K562 (cell line): Measurements from ENCODE around the gene ASCL3. TPM values are rescaled to one million over a fixed set of nuclear protein-coding genes. Genes with fewer than 3 reads are reported as not detected.

Source experiments
- ARID3B ChIP-seq: fragments of 250-450 bp; sonication (Bioruptor Pico); IDR thresholded peaks from 2 replicates; pipeline ENCODE4 v1.4.0; 2020; ENCODE audit warnings: borderline replicate concordance
- ATF7 ChIP-seq: fragments of 450-650 bp; IDR thresholded peaks from 2 replicates; pipeline ENCODE4 v1.7.1; 2014; ENCODE audit warnings: mild to moderate bottlenecking, moderate library complexity
- CBFA2T3 ChIP-seq: fragments of 450-650 bp; IDR thresholded peaks from 2 replicates; pipeline ENCODE4 v1.6.1; 2017
- CREB1 ChIP-seq, 2 experiments: sonication (generic) in 1 of 2; formaldehyde crosslinking in 1 of 2; IDR thresholded peaks; 2 replicates each; pipeline versions ENCODE4 v1.6.1 to v1.8.0; 2012 to 2022; ENCODE audit warnings: inconsistent platforms in 1 of 2, mild to moderate bottlenecking in 1 of 2, missing genetic modification reagents in 1 of 2, moderate library complexity in 1 of 2
- CTCF ChIP-seq, 3 experiments: IDR thresholded peaks in 2 of 3; conservative IDR thresholded peaks in 1 of 3; 2 replicates each; pipeline ENCODE4 v1.5.1; 2011 to 2012; ENCODE audit warnings: low read length in 3 of 3, mild to moderate bottlenecking in 3 of 3, control low read depth in 2 of 3, improper control_type of control experiment in 1 of 3, inconsistent platforms in 1 of 3, low read depth in 1 of 3, mixed read lengths in 1 of 3, moderate library complexity in 1 of 3; ENCODE audit not compliant: insufficient read depth in 2 of 3
- CXXC5 ChIP-seq: fragments of 250-450 bp; sonication (Bioruptor Pico); IDR thresholded peaks from 2 replicates; pipeline ENCODE4 v1.8.0; 2022; ENCODE audit warnings: inconsistent platforms, mild to moderate bottlenecking, moderate library complexity
- E2F6 ChIP-seq, 2 experiments: IDR thresholded peaks; 2 replicates each; pipeline ENCODE4 v1.6.1; 2011; ENCODE audit warnings: borderline replicate concordance in 1 of 2, control low read depth in 1 of 2, low read depth in 1 of 2, low read length in 1 of 2, mild to moderate bottlenecking in 1 of 2, mixed read lengths in 1 of 2, moderate library complexity in 1 of 2; ENCODE audit not compliant: insufficient read depth in 1 of 2, insufficient read length in 1 of 2, poor library complexity in 1 of 2, severe bottlenecking in 1 of 2; ENCODE audit errors: extremely low read depth in 1 of 2
- ETV6 ChIP-seq, 3 experiments: fragments of 150-350 bp in 1 of 3; sonication (generic) in 1 of 3; formaldehyde crosslinking in 1 of 3; IDR thresholded peaks; 2 replicates each; pipeline versions ENCODE4 v1.6.1 to v1.8.0; 2014 to 2022; ENCODE audit warnings: borderline replicate concordance in 2 of 3, low read depth in 2 of 3, antibody characterized with exemption in 1 of 3, low read length in 1 of 3, mild to moderate bottlenecking in 1 of 3, missing genetic modification reagents in 1 of 3
- HDAC1 ChIP-seq, 2 experiments: fragments of 450-650 bp; IDR thresholded peaks; 2 replicates each; pipeline ENCODE4 v1.6.1; 2016 to 2017; ENCODE audit warnings: inconsistent platforms in 1 of 2, mild to moderate bottlenecking in 1 of 2, moderate library complexity in 1 of 2
- PHF21A ChIP-seq: fragments of 450-650 bp; IDR thresholded peaks from 2 replicates; pipeline ENCODE4 v1.6.1; 2017; ENCODE audit warnings: low read depth, borderline replicate concordance
- SRSF3 ChIP-seq: fragments of 200-400 bp; formaldehyde crosslinking; IDR thresholded peaks from 2 replicates; pipeline ENCODE4 v1.6.1; 2016; ENCODE audit warnings: mild to moderate bottlenecking, low read length, moderate library complexity; ENCODE audit not compliant: insufficient read depth
- TAL1 ChIP-seq: fragments of 450-650 bp; IDR thresholded peaks from 2 replicates; pipeline ENCODE4 v1.6.1; 2016; ENCODE audit warnings: mild to moderate bottlenecking
- XRCC5 ChIP-seq: fragments of 200-400 bp; formaldehyde crosslinking; IDR thresholded peaks from 2 replicates; pipeline ENCODE4 v1.6.1; 2017; ENCODE audit warnings: low read depth, mild to moderate bottlenecking, low read length
- ZBTB12 ChIP-seq: fragments of 250-450 bp; sonication (Bioruptor Pico); IDR thresholded peaks from 2 replicates; pipeline ENCODE4 v1.4.0; 2020
- ZFP1 ChIP-seq: fragments of 450-650 bp; formaldehyde crosslinking; IDR thresholded peaks from 2 replicates; pipeline ENCODE4 v1.4.0; 2020; ENCODE audit warnings: mild to moderate bottlenecking, mixed read lengths
- ZNF175 ChIP-seq: fragments of 200-800 bp; sonication (Bioruptor generic); IDR thresholded peaks from 2 replicates; pipeline ENCODE4 v1.6.1; 2016; ENCODE audit warnings: low read depth, mild to moderate bottlenecking, missing genetic modification characterization, missing compliant biosample characterization
- ZNF511 ChIP-seq: sonication (generic); formaldehyde crosslinking; IDR thresholded peaks from 2 replicates; pipeline ENCODE4 v1.8.0; 2022; ENCODE audit warnings: mild to moderate bottlenecking, missing genetic modification reagents
- polyA plus RNA-seq, 8 experiments: library from polyadenylated mRNA; depleted of rRNA in 4 of 8; stranded (reverse) in 5 of 8; unstranded in 3 of 8; fragments of >200 nt; fragmentation: Nextera tagmentation in 2 of 8; fragmentation: Illumina TruSeq in 1 of 8; extraction: Ambion mirVana in 2 of 8; extraction: Trizol in 1 of 8; gene quantifications; 2 replicates each; pipeline versions ENCODE4 v1.2.1 to v1.2.3, GENCODE V29; 2011 to 2014; ENCODE audit warnings: inconsistent platforms in 1 of 8, missing spikeins in 1 of 8
- total RNA-seq, 7 experiments: library from RNA; depleted of rRNA in 6 of 7; stranded (reverse); fragments of >200 nt in 6 of 7; fragmentation: Illumina TruSeq in 2 of 7; extraction: Trizol in 2 of 7; gene quantifications; 2 replicates each; pipeline versions ENCODE4 v1.2.1 to v1.2.3, GENCODE V29; 2011 to 2021; ENCODE audit warnings: low replicate concordance in 1 of 7

The ASCL3 gene
- total and polyA plus RNA-seq, 9 of the 15 experiments (the other 6 are each of a cell fraction or from before 2014, with no cell fraction given): not detected

GRCh38 chr11:8913961-8914660 is 28.7 kb downstream of the ASCL3 start (continued):
- TF ChIP-seq CXXC5 (CRISPR knock-in tag) (0 out of 2 replicates have a peak, but pooled peaks have one; percentile 21), ETV6 (IDR thresholded peaks at IDR 0.05; ENCODE audit: borderline replicate concordance in 1 of 2, low read depth in 2 of 2, low read length in 1 of 2) (peak in 1 of 2 experiments; percentile 62; a peak in 1 of 4 replicates), ETV6 (CRISPR knock-in tag; IDR thresholded peaks at IDR 0.05; ENCODE audit: borderline replicate concordance) (no peak), CREB1 (IDR thresholded peaks at IDR 0.05) (0 out of 2 replicates have a peak, but pooled peaks have one; percentile 38), CREB1 (CRISPR knock-in tag; IDR thresholded peaks at IDR 0.05) (no peak), HDAC1 (IDR thresholded peaks at IDR 0.05) (0 out of 4 replicates have a peak, but pooled peaks of 1 of the 2 experiments have one; percentile 20), TAL1 (0 out of 2 replicates have a peak, but pooled peaks have one; percentile 15), PHF21A (0 out of 2 replicates have a peak, but pooled peaks have one; percentile 23), ZNF175 (peak; percentile 74; the same call in 1 of the 2 replicates), ZFP1 (CRISPR knock-in tag) (no peak), CBFA2T3 (peak; percentile 46; the same call in 1 of the 2 replicates), XRCC5 (0 out of 2 replicates have a peak, but pooled peaks have one; percentile 43), CTCF (IDR thresholded peaks at IDR 0.05 in 2 of 3, conservative IDR thresholded peaks at IDR 0.05 in 1 of 3; ENCODE audit: insufficient read depth in 2 of 3, low read depth in 1 of 3, low read length in 3 of 3) (peak; percentile 56 to 70 (median 67)), ZNF511 (CRISPR knock-in tag) (no peak), SRSF3 (no peak), ATF7 (peak; percentile 94), ZBTB12 (CRISPR knock-in tag) (peak; percentile 61), ARID3B (CRISPR knock-in tag) (no peak), E2F6 (IDR thresholded peaks at IDR 0.05; ENCODE audit: borderline replicate concordance in 1 of 2, extremely low read depth in 1 of 2, insufficient read depth in 1 of 2, insufficient read length in 1 of 2, low read depth in 1 of 2, low read length in 1 of 2, poor library complexity in 1 of 2, severe bottlenecking in 1 of 2) (peak in 1 of 2 experiments; percentile 41)
